ENCODE measurements around the gene SPA17. TPM values are rescaled to one million over a fixed set of nuclear protein-coding genes. Genes with fewer than 3 reads are reported as not detected.

SPA17 gene
- polyA plus RNA-seq, 2 donors: 7.1 to 7.8 TPM

DNA sequence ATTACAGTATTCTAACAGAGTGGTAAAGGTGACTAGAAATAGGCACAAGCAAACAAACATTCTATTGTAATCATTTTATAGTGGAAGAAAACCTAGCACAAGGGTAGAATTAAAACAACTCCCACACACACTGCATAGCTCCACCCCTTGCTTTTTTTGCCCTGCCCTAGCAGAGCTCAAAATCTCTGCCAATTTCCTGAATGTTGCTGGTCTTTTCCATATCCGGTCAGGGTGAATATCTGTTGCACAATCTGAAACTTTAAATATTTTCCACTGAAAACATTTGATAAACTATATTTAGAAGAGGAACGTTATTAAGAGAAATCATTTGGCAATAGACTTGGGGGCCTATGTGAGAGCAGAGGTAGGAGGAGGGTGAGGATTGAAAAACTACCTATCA lies 2.7 kb downstream of the SPA17 start:
- H3K9me3 ChIP-seq (ENCODE audit: control insufficient read depth in 2 of 2, insufficient read depth in 1 of 2, low read depth in 1 of 2, low read length in 1 of 2): no peaks in the 10 kb centered on the region
- H3K4me1 ChIP-seq (ENCODE audit: control insufficient read depth in 2 of 2, insufficient read depth in 2 of 2, low read length in 1 of 2): no peaks in the 10 kb centered on the region
- no peaks in the 10 kb centered on the region for H3K36me3 ChIP-seq (ENCODE audit: control insufficient read depth in 2 of 2, insufficient read depth in 2 of 2, low read length in 1 of 2)
- no peaks in the 10 kb centered on the region for H3K27me3 ChIP-seq (ENCODE audit: control insufficient read depth in 1 of 2, insufficient read depth in 2 of 2, low read length in 2 of 2)
- H3K4me3 ChIP-seq (ENCODE audit: low read depth in 1 of 2, low read length in 2 of 2): no peak overlapping the region
- WGBS, 2 donors: 11 to 27% methylated on average over 2 of the region's 2 CpGs
- no peak overlapping the region for H3K27ac ChIP-seq (ENCODE audit: low read depth in 2 of 2, low read length in 1 of 2)

DNA sequence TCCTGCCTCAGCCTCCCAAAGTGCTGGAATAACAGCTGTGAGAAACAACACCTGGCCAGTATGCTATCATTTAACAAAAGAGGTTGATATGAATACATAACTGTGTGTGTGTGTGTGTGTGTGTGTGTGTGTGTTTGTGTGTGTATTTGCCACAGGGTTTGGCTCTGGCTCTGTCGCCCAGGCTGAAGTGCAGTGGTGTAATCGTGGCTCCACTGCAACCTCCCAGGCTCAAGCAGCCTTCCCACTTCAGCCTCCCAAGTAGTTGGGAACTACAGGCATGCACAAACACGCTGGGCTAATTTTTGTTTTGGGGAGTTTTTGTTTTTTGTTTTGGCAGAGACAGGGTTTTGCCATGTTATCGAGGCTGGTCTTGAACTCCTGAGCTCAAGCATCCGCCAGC lies 4.7 kb downstream of the SPA17 start:
- Histone ChIP-seq H3K36me3 (ENCODE audit: control insufficient read depth in 2 of 2, insufficient read depth in 2 of 2, low read length in 1 of 2) (no peaks in the 10 kb centered on the region), H3K27me3 (ENCODE audit: control insufficient read depth in 1 of 2, insufficient read depth in 2 of 2, low read length in 2 of 2) (peaks cover 0 to 2% of the 10 kb centered on the region in 2 donors), H3K4me3 (ENCODE audit: low read depth in 1 of 2, low read length in 2 of 2) (no peak overlapping the region), H3K27ac (ENCODE audit: low read depth in 2 of 2, low read length in 1 of 2) (no peak overlapping the region), H3K4me1 (ENCODE audit: control insufficient read depth in 2 of 2, insufficient read depth in 2 of 2, low read length in 1 of 2) (no peaks in the 10 kb centered on the region), H3K9me3 (ENCODE audit: control insufficient read depth in 2 of 2, insufficient read depth in 1 of 2, low read depth in 1 of 2, low read length in 1 of 2) (no peaks in the 10 kb centered on the region)
- 69 to 74% methylated on average over 5 of the region's 5 CpGs for WGBS, 2 donors

DNA sequence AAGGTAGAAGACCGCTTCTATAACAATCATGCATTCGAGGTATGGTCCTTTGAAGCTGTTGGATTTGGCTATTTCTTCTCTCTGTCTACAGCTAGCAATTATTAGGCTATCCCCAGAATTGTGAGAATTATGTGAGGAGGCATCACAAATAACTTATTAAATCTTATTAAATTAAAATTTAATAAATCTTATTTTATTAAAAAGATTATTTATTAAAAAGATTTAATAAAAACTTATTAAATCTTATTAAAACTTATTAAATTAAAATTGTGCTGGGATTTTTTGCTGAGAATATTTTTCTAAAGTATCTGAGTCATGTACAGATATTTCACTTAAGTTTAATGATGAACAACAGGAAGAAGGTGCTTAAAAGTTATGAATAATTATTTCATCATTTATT lies 7.7 kb downstream of the SPA17 start:
- Histone ChIP-seq H3K4me3 (ENCODE audit: low read depth in 1 of 2, low read length in 2 of 2) (no peak overlapping the region), H3K9me3 (ENCODE audit: control insufficient read depth in 2 of 2, insufficient read depth in 1 of 2, low read depth in 1 of 2, low read length in 1 of 2) (peaks cover 0 to 7% of the 10 kb centered on the region in 2 donors), H3K27ac (ENCODE audit: low read depth in 2 of 2, low read length in 1 of 2) (no peak overlapping the region), H3K36me3 (ENCODE audit: control insufficient read depth in 2 of 2, insufficient read depth in 2 of 2, low read length in 1 of 2) (no peaks in the 10 kb centered on the region), H3K4me1 (ENCODE audit: control insufficient read depth in 2 of 2, insufficient read depth in 2 of 2, low read length in 1 of 2) (no peaks in the 10 kb centered on the region), H3K27me3 (ENCODE audit: control insufficient read depth in 1 of 2, insufficient read depth in 2 of 2, low read length in 2 of 2) (peaks cover 0 to 2% of the 10 kb centered on the region in 2 donors)
- 94 to 96% methylated on average over 2 of the region's 2 CpGs for WGBS, 2 donors

GRCh38 chr11:124682443-124682842 lies 8.7 kb downstream of the SPA17 start:
- Histone ChIP-seq H3K36me3 (ENCODE audit: control insufficient read depth in 2 of 2, insufficient read depth in 2 of 2, low read length in 1 of 2) (no peaks in the 10 kb centered on the region), H3K27ac (ENCODE audit: low read depth in 2 of 2, low read length in 1 of 2) (no peak overlapping the region), H3K4me3 (ENCODE audit: low read depth in 1 of 2, low read length in 2 of 2) (no peak overlapping the region), H3K9me3 (ENCODE audit: control insufficient read depth in 2 of 2, insufficient read depth in 1 of 2, low read depth in 1 of 2, low read length in 1 of 2) (peaks cover 0 to 7% of the 10 kb centered on the region in 2 donors), H3K4me1 (ENCODE audit: control insufficient read depth in 2 of 2, insufficient read depth in 2 of 2, low read length in 1 of 2) (no peaks in the 10 kb centered on the region), H3K27me3 (ENCODE audit: control insufficient read depth in 1 of 2, insufficient read depth in 2 of 2, low read length in 2 of 2) (peaks cover 0 to 2% of the 10 kb centered on the region in 2 donors)
- 96 to 100% methylated on average over 1 of the region's 1 CpG for WGBS, 2 donors

GRCh38 chr11:124693142-124693541 lies 19.4 kb downstream of the SPA17 start:
- Histone ChIP-seq H3K27ac (ENCODE audit: low read depth in 2 of 2, low read length in 1 of 2) (no peak overlapping the region), H3K27me3 (ENCODE audit: control insufficient read depth in 1 of 2, insufficient read depth in 2 of 2, low read length in 2 of 2) (no peaks in the 10 kb centered on the region), H3K4me1 (ENCODE audit: control insufficient read depth in 2 of 2, insufficient read depth in 2 of 2, low read length in 1 of 2) (no peaks in the 10 kb centered on the region), H3K36me3 (ENCODE audit: control insufficient read depth in 2 of 2, insufficient read depth in 2 of 2, low read length in 1 of 2) (no peaks in the 10 kb centered on the region), H3K9me3 (ENCODE audit: control insufficient read depth in 2 of 2, insufficient read depth in 1 of 2, low read depth in 1 of 2, low read length in 1 of 2) (no peaks in the 10 kb centered on the region), H3K4me3 (ENCODE audit: low read depth in 1 of 2, low read length in 2 of 2) (no peak overlapping the region)
- WGBS, 2 donors: 92 to 96% methylated on average over 2 of the region's 2 CpGs

DNA sequence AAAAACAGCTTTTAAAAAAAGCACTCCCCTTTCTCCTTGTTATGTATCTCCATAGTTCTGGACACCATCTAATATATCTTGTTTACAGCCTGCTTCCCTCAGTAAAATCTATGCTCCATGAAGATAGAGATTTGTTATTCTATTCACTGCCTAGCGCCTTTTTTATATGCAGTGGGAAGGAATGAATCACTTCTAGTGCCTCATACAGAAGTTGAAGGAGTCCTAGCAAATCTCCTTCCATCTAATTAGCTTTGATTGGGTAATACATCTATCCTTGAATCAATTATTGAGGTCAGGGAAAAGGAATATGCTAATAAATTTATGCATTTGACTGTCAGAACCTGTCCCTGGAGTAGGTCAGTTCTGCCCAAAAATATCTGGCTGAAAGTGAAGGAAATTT lies 25.8 kb downstream of the SPA17 start:
- Histone ChIP-seq H3K27me3 (ENCODE audit: control insufficient read depth in 1 of 2, insufficient read depth in 2 of 2, low read length in 2 of 2) (no peaks in the 10 kb centered on the region), H3K4me3 (ENCODE audit: low read depth in 1 of 2, low read length in 2 of 2) (no peak overlapping the region), H3K9me3 (ENCODE audit: control insufficient read depth in 2 of 2, insufficient read depth in 1 of 2, low read depth in 1 of 2, low read length in 1 of 2) (no peaks in the 10 kb centered on the region), H3K27ac (ENCODE audit: low read depth in 2 of 2, low read length in 1 of 2) (no peak overlapping the region), H3K36me3 (ENCODE audit: control insufficient read depth in 2 of 2, insufficient read depth in 2 of 2, low read length in 1 of 2) (no peaks in the 10 kb centered on the region), H3K4me1 (ENCODE audit: control insufficient read depth in 2 of 2, insufficient read depth in 2 of 2, low read length in 1 of 2) (no peaks in the 10 kb centered on the region)
- 74 to 85% methylated on average over 1 of the region's 1 CpG for WGBS, 2 donors

DNA sequence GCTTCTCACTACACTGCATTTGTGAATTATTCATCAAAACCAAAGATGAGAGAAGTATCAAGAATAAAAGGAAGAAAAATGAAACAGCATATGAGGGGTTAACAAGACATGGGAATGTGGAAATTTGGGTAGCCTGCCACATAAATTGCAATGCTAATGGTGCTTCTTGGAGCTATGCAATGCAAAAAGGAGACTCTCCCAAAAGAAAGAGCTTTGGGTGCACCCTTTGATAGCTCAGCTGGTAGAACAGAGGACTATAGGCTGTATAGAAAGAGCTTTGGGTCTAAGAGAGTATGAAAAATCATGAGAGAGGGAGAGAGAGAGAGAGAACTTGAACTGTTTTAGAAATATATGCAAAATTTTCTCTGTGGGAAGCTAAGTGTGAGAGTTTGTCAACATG lies 26.3 kb downstream of the SPA17 start:
- Histone ChIP-seq H3K27me3 (ENCODE audit: control insufficient read depth in 1 of 2, insufficient read depth in 2 of 2, low read length in 2 of 2) (no peaks in the 10 kb centered on the region), H3K9me3 (ENCODE audit: control insufficient read depth in 2 of 2, insufficient read depth in 1 of 2, low read depth in 1 of 2, low read length in 1 of 2) (no peaks in the 10 kb centered on the region), H3K36me3 (ENCODE audit: control insufficient read depth in 2 of 2, insufficient read depth in 2 of 2, low read length in 1 of 2) (no peaks in the 10 kb centered on the region), H3K4me1 (ENCODE audit: control insufficient read depth in 2 of 2, insufficient read depth in 2 of 2, low read length in 1 of 2) (no peaks in the 10 kb centered on the region), H3K4me3 (ENCODE audit: low read depth in 1 of 2, low read length in 2 of 2) (no peak overlapping the region), H3K27ac (ENCODE audit: low read depth in 2 of 2, low read length in 1 of 2) (no peak overlapping the region)

- Histone ChIP-seq H3K9me3 (ENCODE audit: control insufficient read depth in 2 of 2, insufficient read depth in 1 of 2, low read depth in 1 of 2, low read length in 1 of 2) (peaks cover 2% of the 10 kb centered on the region in 2 donors), H3K36me3 (ENCODE audit: control insufficient read depth in 2 of 2, insufficient read depth in 2 of 2, low read length in 1 of 2) (no peaks in the 10 kb centered on the region), H3K4me1 (ENCODE audit: control insufficient read depth in 2 of 2, insufficient read depth in 2 of 2, low read length in 1 of 2) (no peaks in the 10 kb centered on the region), H3K4me3 (ENCODE audit: low read depth in 1 of 2, low read length in 2 of 2) (no peak overlapping the region), H3K27ac (ENCODE audit: low read depth in 2 of 2, low read length in 1 of 2) (no peak overlapping the region), H3K27me3 (ENCODE audit: control insufficient read depth in 1 of 2, insufficient read depth in 2 of 2, low read length in 2 of 2) (no peaks in the 10 kb centered on the region)
- WGBS, 2 donors: 81% methylated on average over 4 of the region's 4 CpGs
Observed at GRCh38 chr11:124707829-124708228, 34.1 kb downstream of the SPA17 start.

GRCh38 chr11:124712392-124712791 lies 38.7 kb downstream of the SPA17 start:
- Histone ChIP-seq H3K36me3 (ENCODE audit: control insufficient read depth in 2 of 2, insufficient read depth in 2 of 2, low read length in 1 of 2) (no peaks in the 10 kb centered on the region), H3K4me3 (ENCODE audit: low read depth in 1 of 2, low read length in 2 of 2) (no peak overlapping the region), H3K27ac (ENCODE audit: low read depth in 2 of 2, low read length in 1 of 2) (no peak overlapping the region), H3K27me3 (ENCODE audit: control insufficient read depth in 1 of 2, insufficient read depth in 2 of 2, low read length in 2 of 2) (no peaks in the 10 kb centered on the region), H3K9me3 (ENCODE audit: control insufficient read depth in 2 of 2, insufficient read depth in 1 of 2, low read depth in 1 of 2, low read length in 1 of 2) (peaks cover 2% of the 10 kb centered on the region in 2 donors), H3K4me1 (ENCODE audit: control insufficient read depth in 2 of 2, insufficient read depth in 2 of 2, low read length in 1 of 2) (no peaks in the 10 kb centered on the region)
- 63 to 67% methylated on average over 3 of the region's 3 CpGs for WGBS, 2 donors

DNA sequence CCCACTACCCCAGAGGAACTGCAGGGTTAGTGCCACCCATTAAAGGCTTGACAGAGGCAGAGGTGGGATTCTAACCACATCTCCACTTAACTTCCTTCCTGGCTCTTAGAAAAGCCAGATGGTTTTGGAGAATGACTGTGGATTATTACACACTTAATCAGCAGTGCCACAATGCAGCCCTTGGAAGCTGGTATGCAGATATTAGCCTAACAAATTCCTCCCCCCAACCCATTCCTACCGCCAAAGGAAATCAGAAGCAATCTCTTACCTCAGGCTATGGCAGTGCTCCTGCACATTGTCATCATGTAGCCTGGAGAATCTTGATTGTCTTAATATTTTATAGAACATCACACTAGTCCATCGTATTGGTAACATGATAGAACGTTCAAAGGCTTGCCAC lies 42.9 kb downstream of the SPA17 start:
- no peaks in the 10 kb centered on the region for H3K9me3 ChIP-seq (ENCODE audit: control insufficient read depth in 2 of 2, insufficient read depth in 1 of 2, low read depth in 1 of 2, low read length in 1 of 2)
- no peaks in the 10 kb centered on the region for H3K27me3 ChIP-seq (ENCODE audit: control insufficient read depth in 1 of 2, insufficient read depth in 2 of 2, low read length in 2 of 2)

More for the DNA sequence above, 42.9 kb downstream of the SPA17 start:
- H3K27ac ChIP-seq (ENCODE audit: low read depth in 2 of 2, low read length in 1 of 2): no peak overlapping the region
- H3K4me3 ChIP-seq (ENCODE audit: low read depth in 1 of 2, low read length in 2 of 2): no peak overlapping the region
- WGBS, 2 donors: 66 to 70% methylated on average over 3 of the region's 3 CpGs
- H3K36me3 ChIP-seq (ENCODE audit: control insufficient read depth in 2 of 2, insufficient read depth in 2 of 2, low read length in 1 of 2): no peaks in the 10 kb centered on the region
- peaks cover 2 to 6% of the 10 kb centered on the region in 2 donors for H3K4me1 ChIP-seq (ENCODE audit: control insufficient read depth in 2 of 2, insufficient read depth in 2 of 2, low read length in 1 of 2)

Measured in esophagus (tissue), 2 donors.